Measurements from ENCODE around the gene CCDC171. TPM values are rescaled to one million over a fixed set of nuclear protein-coding genes. Genes with fewer than 3 reads are reported as not detected.

Gene CCDC171
- total and polyA plus RNA-seq, 2 experiments from 2014 or later, result 0.73 to 2.9 TPM

GRCh38 chr9:15764131-15764530 lies 211.3 kb downstream of the CCDC171 start:
- Histone ChIP-seq H3K79me2 (no peaks in the 10 kb centered on the region), H3K36me3 (replicated peaks; ENCODE audit: insufficient read depth, low read depth) (no peaks in the 10 kb centered on the region), H3K9me2 (replicated peaks; ENCODE audit: insufficient read depth) (no peaks in the 10 kb centered on the region), H3K27me3 (no peaks in the 10 kb centered on the region), H3K4me2 (no peak overlapping the region), H3K4me3 (no peak overlapping the region), H3K27ac (no peak overlapping the region), H4K20me1 (ENCODE audit: insufficient read depth, poor library complexity, severe bottlenecking) (no peaks in the 10 kb centered on the region), H3K9me3 (ENCODE audit: low read depth) (no peaks in the 10 kb centered on the region), H3K4me1 (ENCODE audit: insufficient read depth) (no peaks in the 10 kb centered on the region), H2AFZ (no peak overlapping the region)
- no peak for DNase-seq (ENCODE audit: low spot score)
- no peak for TF ChIP-seq EZH2 (IDR thresholded peaks at IDR 0.05; ENCODE audit: borderline replicate concordance)
- 90% methylated on average over 2 of the region's 2 CpGs for WGBS (ENCODE audit: low lambda C conversion rate, missing lambda C conversion rate)

- TF ChIP-seq CTCF (IDR thresholded peaks at IDR 0.05; ENCODE audit: poor library complexity) (no peak), EZH2phosphoT487 (IDR thresholded peaks at IDR 0.05; ENCODE audit: low read depth, severe bottlenecking, unreplicated experiment) (no peak), EZH2 (IDR thresholded peaks at IDR 0.05; ENCODE audit: borderline replicate concordance) (no peak)
- Histone ChIP-seq H3K27ac (no peak overlapping the region), H3K4me2 (no peak overlapping the region), H3K27me3 (no peaks in the 10 kb centered on the region), H2AFZ (no peak overlapping the region), H3K36me3 (replicated peaks; ENCODE audit: insufficient read depth, low read depth) (no peaks in the 10 kb centered on the region), H3K9me2 (replicated peaks; ENCODE audit: insufficient read depth) (no peaks in the 10 kb centered on the region), H3K4me1 (ENCODE audit: insufficient read depth) (no peaks in the 10 kb centered on the region), H3K4me3 (no peak overlapping the region), H3K79me2 (no peaks in the 10 kb centered on the region), H3K9me3 (ENCODE audit: low read depth) (no peaks in the 10 kb centered on the region), H4K20me1 (ENCODE audit: insufficient read depth, poor library complexity, severe bottlenecking) (no peaks in the 10 kb centered on the region)
- WGBS (ENCODE audit: low lambda C conversion rate, missing lambda C conversion rate), result 84% methylated on average over 5 of the region's 5 CpGs
- no peak for DNase-seq (ENCODE audit: low spot score)
These were observed 216.7 kb downstream of the CCDC171 start for GRCh38 chr9:15769547-15769946.

GRCh38 chr9:15778861-15779260 lies 226.0 kb downstream of the CCDC171 start:
- no peak for DNase-seq (ENCODE audit: low spot score)
- Histone ChIP-seq H3K4me2 (no peak overlapping the region), H3K4me1 (ENCODE audit: insufficient read depth) (no peaks in the 10 kb centered on the region), H3K4me3 (no peak overlapping the region), H3K27ac (no peak overlapping the region), H2AFZ (no peak overlapping the region), H3K36me3 (replicated peaks; ENCODE audit: insufficient read depth, low read depth) (no peaks in the 10 kb centered on the region), H4K20me1 (ENCODE audit: insufficient read depth, poor library complexity, severe bottlenecking) (no peaks in the 10 kb centered on the region), H3K27me3 (no peaks in the 10 kb centered on the region), H3K9me2 (replicated peaks; ENCODE audit: insufficient read depth) (no peaks in the 10 kb centered on the region), H3K9me3 (ENCODE audit: low read depth) (no peaks in the 10 kb centered on the region), H3K79me2 (no peaks in the 10 kb centered on the region)
- WGBS (ENCODE audit: low lambda C conversion rate, missing lambda C conversion rate), result 91% methylated on average over 5 of the region's 5 CpGs
- TF ChIP-seq EZH2phosphoT487 (IDR thresholded peaks at IDR 0.05; ENCODE audit: low read depth, severe bottlenecking, unreplicated experiment) (no peak), EZH2 (IDR thresholded peaks at IDR 0.05; ENCODE audit: borderline replicate concordance) (no peak), CTCF (IDR thresholded peaks at IDR 0.05; ENCODE audit: poor library complexity) (no peak)

DNA sequence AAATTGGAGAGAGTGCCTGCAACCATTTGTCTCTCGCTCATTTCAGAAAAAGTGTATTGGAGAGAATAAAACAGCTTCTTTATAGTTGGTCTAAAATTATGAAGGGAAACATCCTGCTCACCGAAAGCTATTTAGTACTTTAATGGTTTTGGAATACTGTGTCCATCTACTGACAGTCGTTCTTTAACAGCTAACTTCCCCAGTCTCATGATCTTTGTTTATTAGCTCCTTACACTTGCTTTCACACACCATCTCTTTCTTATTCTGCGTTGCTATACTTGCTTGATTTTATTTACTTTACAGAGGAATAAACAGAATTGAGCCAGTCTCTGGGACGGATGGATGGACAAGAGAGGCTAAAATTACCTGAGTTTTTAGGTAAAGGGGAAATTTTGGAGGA lies 229.3 kb downstream of the CCDC171 start:
- no peak for TF ChIP-seq EZH2phosphoT487 (IDR thresholded peaks at IDR 0.05; ENCODE audit: low read depth, severe bottlenecking, unreplicated experiment)
- no peak for TF ChIP-seq CTCF (IDR thresholded peaks at IDR 0.05; ENCODE audit: poor library complexity)
- TF ChIP-seq EZH2 (IDR thresholded peaks at IDR 0.05; ENCODE audit: borderline replicate concordance), result no peak
- Histone ChIP-seq H3K79me2 (no peaks in the 10 kb centered on the region), H3K27ac (no peak overlapping the region), H3K4me2 (no peak overlapping the region), H3K9me2 (replicated peaks; ENCODE audit: insufficient read depth) (no peaks in the 10 kb centered on the region), H4K20me1 (ENCODE audit: insufficient read depth, poor library complexity, severe bottlenecking) (no peaks in the 10 kb centered on the region), H3K4me3 (no peak overlapping the region), H2AFZ (no peak overlapping the region), H3K27me3 (no peaks in the 10 kb centered on the region), H3K36me3 (replicated peaks; ENCODE audit: insufficient read depth, low read depth) (no peaks in the 10 kb centered on the region), H3K4me1 (ENCODE audit: insufficient read depth) (no peaks in the 10 kb centered on the region), H3K9me3 (ENCODE audit: low read depth) (no peaks in the 10 kb centered on the region)
- no peak for DNase-seq (ENCODE audit: low spot score)
- 88% methylated on average over 5 of the region's 5 CpGs for WGBS (ENCODE audit: low lambda C conversion rate, missing lambda C conversion rate)

Data from hepatocyte (in vitro differentiated cells).